Measurements from ENCODE around the gene EIF2S3. TPM values are rescaled to one million over a fixed set of nuclear protein-coding genes. Genes with fewer than 3 reads are reported as not detected.

The EIF2S3 gene
- polyA plus RNA-seq, 3 donors, result 87.1 to 157 (median 87.2) TPM

- H3K4me3 ChIP-seq (replicated peaks in 1 of 3; ENCODE audit: low read depth in 2 of 3, low read length in 3 of 3), result no peak overlapping the region
- H4K20me1 ChIP-seq (ENCODE audit: insufficient read depth, low read length), result peaks cover 7% of the 10 kb centered on the region
- H3K27ac ChIP-seq (ENCODE audit: low read depth in 1 of 2, low read length in 2 of 2), result no peak overlapping the region
- no peak overlapping the region for H3K4me3 Mint-ChIP-seq
- intact Hi-C loops (cut with micrococcal nuclease), result no loop called here
- no peak overlapping the region for H3K9ac ChIP-seq (ENCODE audit: insufficient read depth, low read length, poor library complexity, severe bottlenecking)
- peaks cover 0 to 10% of the 10 kb centered on the region in 2 donors for H3K27me3 ChIP-seq (ENCODE audit: control insufficient read depth in 2 of 2, insufficient read depth in 2 of 2, low read length in 2 of 2)
- no CpG with 5 or more reads among the region's 3 CpGs for WGBS (ENCODE audit: insufficient coverage)
- H3K36me3 ChIP-seq (replicated peaks in 1 of 2; ENCODE audit: control insufficient read depth in 1 of 2, insufficient read depth in 2 of 2, low read length in 2 of 2), result peaks cover 10 to 33% of the 10 kb centered on the region in 2 donors
- peaks cover 25 to 33% of the 10 kb centered on the region in 2 donors for H3K36me3 Mint-ChIP-seq
- no peaks in the 10 kb centered on the region for H3K9me3 ChIP-seq (replicated peaks in 1 of 2; ENCODE audit: control insufficient read depth in 1 of 2, insufficient read depth in 1 of 2, low read length in 2 of 2)
- H3K9me3 Mint-ChIP-seq, result peaks cover 0 to 5% (median 0%) of the 10 kb centered on the region in 7 donors
- peaks cover 10% of the 10 kb centered on the region for H3K4me1 Mint-ChIP-seq
- TF ChIP-seq CTCF (IDR thresholded peaks at IDR 0.05), result no peak
- H3K27me3 Mint-ChIP-seq (ENCODE audit: low read depth in 3 of 3), result peaks cover 0 to 52% (median 2%) of the 10 kb centered on the region in 3 donors
- H3K79me2 ChIP-seq (ENCODE audit: insufficient read depth, low read length), result no peaks in the 10 kb centered on the region
- H2AFZ ChIP-seq (ENCODE audit: insufficient read depth, low read depth, low read length, poor library complexity, severe bottlenecking), result no peak overlapping the region
- no peak overlapping the region for H3K4me2 ChIP-seq (replicated peaks; ENCODE audit: extremely low read depth, low read length, poor library complexity, severe bottlenecking)
- no peak for DNase-seq
- H3K4me1 ChIP-seq (ENCODE audit: control insufficient read depth in 1 of 2, insufficient read depth in 2 of 2, low read length in 2 of 2), result peaks cover 3 to 4% of the 10 kb centered on the region in 2 donors
- peak overlapping the region in 1 of 7 donors; percentile 37 for H3K27ac Mint-ChIP-seq
These were observed 25.9 kb downstream of the EIF2S3 start for GRCh38 chrX:24080704-24081103.

- Mint-ChIP-seq H3K9me3 (peaks cover 0 to 3% (median 0%) of the 10 kb centered on the region in 7 donors), H3K27ac (no peak overlapping the region), H3K4me1 (peaks cover 10% of the 10 kb centered on the region), H3K27me3 (ENCODE audit: low read depth in 3 of 3) (peaks cover 0 to 51% (median 2%) of the 10 kb centered on the region in 3 donors), H3K4me3 (peak overlapping the region in 1 of 2 donors; percentile 48), H3K36me3 (peaks cover 16 to 23% of the 10 kb centered on the region in 2 donors)
- intact Hi-C loops (cut with micrococcal nuclease), result no loop called here
- no CpG with 5 or more reads among the region's 14 CpGs for WGBS (ENCODE audit: insufficient coverage)
- Histone ChIP-seq H3K27ac (ENCODE audit: low read depth in 1 of 2, low read length in 2 of 2) (no peak overlapping the region), H3K4me1 (ENCODE audit: control insufficient read depth in 1 of 2, insufficient read depth in 2 of 2, low read length in 2 of 2) (peaks cover 3 to 4% of the 10 kb centered on the region in 2 donors), H3K79me2 (ENCODE audit: insufficient read depth, low read length) (no peaks in the 10 kb centered on the region), H3K4me2 (replicated peaks; ENCODE audit: extremely low read depth, low read length, poor library complexity, severe bottlenecking) (no peak overlapping the region), H3K27me3 (ENCODE audit: control insufficient read depth in 2 of 2, insufficient read depth in 2 of 2, low read length in 2 of 2) (peaks cover 0 to 8% of the 10 kb centered on the region in 2 donors), H3K9ac (ENCODE audit: insufficient read depth, low read length, poor library complexity, severe bottlenecking) (no peak overlapping the region), H4K20me1 (ENCODE audit: insufficient read depth, low read length) (no peaks in the 10 kb centered on the region), H3K4me3 (replicated peaks in 1 of 3; ENCODE audit: low read depth in 2 of 3, low read length in 3 of 3) (no peak overlapping the region), H3K36me3 (replicated peaks in 1 of 2; ENCODE audit: control insufficient read depth in 1 of 2, insufficient read depth in 2 of 2, low read length in 2 of 2) (peaks cover 9 to 23% of the 10 kb centered on the region in 2 donors), H2AFZ (ENCODE audit: insufficient read depth, low read depth, low read length, poor library complexity, severe bottlenecking) (no peak overlapping the region), H3K9me3 (replicated peaks in 1 of 2; ENCODE audit: control insufficient read depth in 1 of 2, insufficient read depth in 1 of 2, low read length in 2 of 2) (no peaks in the 10 kb centered on the region)
- TF ChIP-seq CTCF (IDR thresholded peaks at IDR 0.05), result peak; percentile 42
- peak; percentile 4 to 24 (median 5) for DNase-seq
These were observed 27.0 kb downstream of the EIF2S3 start for GRCh38 chrX:24081661-24082154.
